ENCODE results near the gene DDX20. TPM values are rescaled to one million over a fixed set of nuclear protein-coding genes. Genes with fewer than 3 reads are reported as not detected.
"Not testable (repeated sequence)": the region's sequence is repeated elsewhere in the genome, so short reads cannot be mapped to it uniquely, and the experiment has no call there.

Gene DDX20
- total RNA-seq, 1 experiment from 2014 or later = 22.8 TPM

DNA sequence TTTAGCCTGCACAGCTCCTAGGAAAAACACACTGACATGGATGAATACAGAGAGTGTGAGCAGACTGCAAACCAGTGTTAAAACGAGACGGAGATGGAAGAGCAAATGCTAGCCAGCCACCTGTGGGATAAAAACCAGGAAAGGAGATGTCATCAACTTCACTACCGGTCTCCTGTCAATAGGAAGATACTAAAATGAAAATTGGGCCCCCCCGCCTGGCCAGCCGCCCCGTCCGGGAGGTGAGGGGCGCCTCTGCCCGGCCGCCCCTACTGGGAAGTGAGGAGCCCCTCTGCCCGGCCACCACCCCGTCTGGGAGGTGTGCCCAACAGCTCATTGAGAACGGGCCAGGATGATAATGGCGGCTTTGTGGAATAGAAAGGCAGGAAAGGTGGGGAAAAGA lies 44.0 kb downstream of the DDX20 start:
- not testable (repeated sequence) for H3K27ac ChIP-seq; H3K4me1 ChIP-seq (replicated peaks); H3K9me3 ChIP-seq (replicated peaks); H3K4me3 ChIP-seq; H3K36me3 ChIP-seq; DNase-seq (ENCODE audit: low read depth in 1 of 2, low spot score in 2 of 2)
- peaks cover 33% of the 10 kb centered on the region for H3K27me3 ChIP-seq (replicated peaks)

DNA sequence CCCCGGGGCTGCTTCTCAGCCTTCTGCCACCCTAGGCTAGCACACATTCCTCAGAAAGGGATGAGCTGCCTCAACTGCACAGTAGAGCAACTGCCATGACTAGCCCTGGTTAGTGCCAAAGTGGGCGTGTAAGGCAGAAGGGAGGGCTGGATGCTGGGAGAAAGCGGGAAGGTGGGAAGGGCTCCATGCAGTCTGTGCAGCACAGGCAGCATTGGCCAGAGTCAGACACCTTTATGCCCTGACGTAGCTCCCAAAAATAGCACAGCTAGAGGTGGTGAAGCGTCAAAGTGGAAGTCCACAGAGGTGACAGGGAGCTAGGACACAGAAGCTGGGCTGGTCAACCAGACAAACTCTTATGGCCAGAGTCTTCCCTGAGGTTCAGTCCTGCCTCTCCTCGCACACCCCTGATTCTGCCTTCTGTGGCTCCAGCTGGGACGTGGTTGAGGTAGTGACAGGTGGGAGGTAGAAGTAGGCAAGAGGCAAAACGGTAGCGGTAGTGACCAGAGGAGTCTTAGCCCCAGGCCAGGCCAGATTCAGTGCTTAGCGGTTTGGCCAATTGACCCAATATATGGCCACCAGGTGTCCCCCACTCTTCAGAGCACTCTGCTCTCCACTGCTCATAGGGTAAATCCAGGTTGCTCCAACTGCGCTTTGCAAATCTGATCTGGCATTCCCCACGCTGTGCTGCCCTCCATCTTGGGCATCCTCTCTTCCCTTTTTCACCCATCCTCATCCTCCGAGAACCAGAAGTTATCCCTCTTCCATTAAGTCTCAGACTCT lies 45.6 kb downstream of the DDX20 start:
- Histone ChIP-seq H3K27me3 (replicated peaks) (peaks cover 36% of the 10 kb centered on the region), H3K4me3 (no peak overlapping the region), H3K27ac (no peak overlapping the region), H3K4me1 (replicated peaks) (no peaks in the 10 kb centered on the region), H3K9me3 (replicated peaks) (no peaks in the 10 kb centered on the region), H3K36me3 (no peaks in the 10 kb centered on the region)
- no peak for DNase-seq (ENCODE audit: low read depth in 1 of 2, low spot score in 2 of 2)

DNA sequence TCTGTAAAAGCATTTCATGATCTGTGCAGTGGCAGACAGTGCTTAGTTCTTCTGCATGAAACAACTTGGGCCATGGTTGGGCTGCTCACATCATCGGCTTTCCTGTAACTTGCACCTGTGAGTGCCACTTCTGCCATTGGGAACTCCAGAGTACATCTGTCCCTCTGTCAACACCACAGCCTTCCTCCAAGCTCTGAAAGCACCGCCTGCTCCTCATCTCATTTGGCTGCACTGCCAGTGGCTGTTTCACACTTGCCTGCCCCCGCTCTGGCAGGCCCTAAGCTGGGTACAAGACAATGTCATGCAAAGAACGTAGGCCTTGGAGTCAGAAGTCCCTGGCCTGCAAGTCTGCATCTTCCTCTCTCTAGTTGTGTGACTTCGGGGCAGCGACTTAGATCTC lies 46.4 kb downstream of the DDX20 start:
- Histone ChIP-seq H3K27me3 (replicated peaks) (peaks cover 40% of the 10 kb centered on the region), H3K36me3 (no peaks in the 10 kb centered on the region), H3K4me1 (replicated peaks) (no peaks in the 10 kb centered on the region), H3K27ac (no peak overlapping the region), H3K4me3 (no peak overlapping the region), H3K9me3 (replicated peaks) (no peaks in the 10 kb centered on the region)
- no peak for DNase-seq (ENCODE audit: low read depth in 1 of 2, low spot score in 2 of 2)

GRCh38 chr1:111802984-111803383 lies 47.3 kb downstream of the DDX20 start:
- DNase-seq (ENCODE audit: low read depth in 1 of 2, low spot score in 2 of 2) = no peak
- H3K9me3 ChIP-seq (replicated peaks) = no peaks in the 10 kb centered on the region
- H3K36me3 ChIP-seq = no peaks in the 10 kb centered on the region
- no peak overlapping the region for H3K4me3 ChIP-seq
- no peak overlapping the region for H3K27ac ChIP-seq
- peaks cover 46% of the 10 kb centered on the region for H3K27me3 ChIP-seq (replicated peaks)
- no peaks in the 10 kb centered on the region for H3K4me1 ChIP-seq (replicated peaks)

DNA sequence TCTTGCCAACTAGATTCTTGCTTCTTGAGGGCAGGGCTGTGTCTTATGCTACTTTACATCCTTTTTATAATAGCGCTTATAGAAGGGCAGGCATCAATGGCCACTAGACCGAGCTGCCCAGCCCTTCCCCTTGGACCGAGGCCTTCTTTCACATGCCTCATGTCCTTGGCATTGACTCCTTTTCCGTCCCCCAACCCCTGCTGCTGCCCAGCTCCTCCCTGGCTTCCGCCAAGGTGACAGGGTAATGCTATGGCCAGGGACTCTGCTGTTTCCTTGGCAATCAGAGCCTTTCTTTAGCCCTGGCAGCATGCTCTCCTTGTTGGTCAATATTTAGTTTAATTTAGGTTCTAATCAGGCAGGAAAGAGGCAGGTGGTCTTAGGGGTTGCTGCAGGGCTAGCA lies 48.2 kb downstream of the DDX20 start:
- Histone ChIP-seq H3K36me3 (no peaks in the 10 kb centered on the region), H3K9me3 (replicated peaks) (no peaks in the 10 kb centered on the region), H3K4me3 (no peak overlapping the region), H3K27me3 (replicated peaks) (peaks cover 45% of the 10 kb centered on the region), H3K27ac (no peak overlapping the region), H3K4me1 (replicated peaks) (no peaks in the 10 kb centered on the region)
- no peak for DNase-seq (ENCODE audit: low read depth in 1 of 2, low spot score in 2 of 2)

DNA sequence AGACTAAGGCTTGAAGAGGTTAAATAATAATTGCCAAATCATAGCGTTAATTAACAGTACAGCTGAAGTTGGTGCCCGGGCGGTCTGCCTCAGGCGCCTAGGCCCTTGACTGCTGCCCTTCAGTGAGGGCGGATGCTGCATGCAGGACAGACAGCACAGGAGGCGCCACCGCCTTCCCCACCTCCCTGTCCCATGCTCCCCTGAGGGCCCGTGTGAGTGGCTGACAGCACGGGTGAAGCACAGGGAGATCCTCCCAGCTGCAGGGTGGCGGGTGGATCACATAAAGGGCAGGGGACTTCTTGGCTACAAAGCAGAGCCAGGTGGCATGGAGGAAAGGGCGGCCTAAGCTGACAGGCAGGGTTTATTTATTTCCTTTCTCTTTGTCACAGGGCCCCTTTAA lies 49.1 kb downstream of the DDX20 start:
- H3K27me3 ChIP-seq (replicated peaks) = peaks cover 43% of the 10 kb centered on the region
- no peaks in the 10 kb centered on the region for H3K36me3 ChIP-seq
- DNase-seq (ENCODE audit: low read depth in 1 of 2, low spot score in 2 of 2) = no peak
- H3K9me3 ChIP-seq (replicated peaks) = no peaks in the 10 kb centered on the region
- H3K27ac ChIP-seq = no peak overlapping the region
- no peaks in the 10 kb centered on the region for H3K4me1 ChIP-seq (replicated peaks)
- no peak overlapping the region for H3K4me3 ChIP-seq

GRCh38 chr1:111805251-111805650 lies 49.5 kb downstream of the DDX20 start:
- Histone ChIP-seq H3K27me3 (replicated peaks) (peaks cover 43% of the 10 kb centered on the region), H3K36me3 (no peaks in the 10 kb centered on the region), H3K9me3 (replicated peaks) (no peaks in the 10 kb centered on the region), H3K27ac (no peak overlapping the region), H3K4me3 (no peak overlapping the region), H3K4me1 (replicated peaks) (no peaks in the 10 kb centered on the region)
- no peak for DNase-seq (ENCODE audit: low read depth in 1 of 2, low spot score in 2 of 2)

GRCh38 chr1:111811891-111812290 lies 56.2 kb downstream of the DDX20 start:
- DNase-seq (ENCODE audit: low read depth in 1 of 2, low spot score in 2 of 2) = no peak
- Histone ChIP-seq H3K27me3 (replicated peaks) (peaks cover 30% of the 10 kb centered on the region), H3K9me3 (replicated peaks) (no peaks in the 10 kb centered on the region), H3K27ac (no peak overlapping the region), H3K36me3 (no peaks in the 10 kb centered on the region), H3K4me3 (no peak overlapping the region), H3K4me1 (replicated peaks) (no peaks in the 10 kb centered on the region)

GRCh38 chr1:111812306-111812705 lies 56.6 kb downstream of the DDX20 start:
- Histone ChIP-seq H3K9me3 (replicated peaks) (no peaks in the 10 kb centered on the region), H3K27ac (no peak overlapping the region), H3K4me1 (replicated peaks) (no peaks in the 10 kb centered on the region), H3K27me3 (replicated peaks) (peaks cover 32% of the 10 kb centered on the region), H3K4me3 (no peak overlapping the region), H3K36me3 (no peaks in the 10 kb centered on the region)
- DNase-seq (ENCODE audit: low read depth in 1 of 2, low spot score in 2 of 2) = no peak

DNA sequence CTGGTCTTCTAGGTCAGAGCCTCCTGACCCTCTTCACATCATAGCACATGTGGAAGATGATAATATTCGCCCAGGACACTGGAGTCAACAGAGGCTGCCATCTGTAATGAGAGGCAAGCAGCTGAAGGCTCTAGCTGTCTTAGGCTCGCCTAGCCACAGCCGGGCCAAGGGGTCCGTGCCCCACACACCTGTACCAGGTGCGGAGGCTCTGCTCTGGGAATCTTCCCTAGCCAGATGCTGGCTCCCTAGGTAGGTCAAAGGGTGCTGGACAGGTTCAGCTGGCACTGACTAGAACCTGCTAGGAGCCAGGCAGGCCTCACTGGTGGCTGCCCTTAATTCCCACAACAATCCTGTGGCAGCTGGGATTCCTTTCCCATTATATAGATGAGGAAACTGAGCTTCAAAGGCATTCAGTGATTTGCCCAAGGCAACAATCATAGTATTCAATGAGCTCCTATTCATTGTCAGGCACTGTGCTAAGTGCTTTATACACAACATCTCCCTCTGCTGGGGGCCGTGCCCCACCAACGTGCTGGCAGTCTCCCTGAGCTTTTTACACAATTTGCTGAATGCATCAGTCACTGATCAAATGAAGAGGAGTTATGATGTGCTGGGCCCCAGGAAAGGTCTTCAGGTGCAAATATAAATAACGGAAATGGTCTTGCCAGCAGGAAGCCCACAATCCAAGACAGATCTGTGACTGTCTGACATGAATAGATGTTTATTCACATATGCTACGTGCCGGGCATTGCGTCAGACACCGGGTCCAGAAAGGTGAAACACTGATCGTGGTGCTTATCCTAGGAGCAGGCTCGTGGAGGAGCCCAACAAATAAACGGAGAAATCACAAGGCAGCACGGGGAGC lies 58.0 kb downstream of the DDX20 start:
- Histone ChIP-seq H3K4me1 (replicated peaks) (no peaks in the 10 kb centered on the region), H3K36me3 (no peaks in the 10 kb centered on the region), H3K27me3 (replicated peaks) (peaks cover 26% of the 10 kb centered on the region; the same call in 1 of the 2 replicates)

DNA sequence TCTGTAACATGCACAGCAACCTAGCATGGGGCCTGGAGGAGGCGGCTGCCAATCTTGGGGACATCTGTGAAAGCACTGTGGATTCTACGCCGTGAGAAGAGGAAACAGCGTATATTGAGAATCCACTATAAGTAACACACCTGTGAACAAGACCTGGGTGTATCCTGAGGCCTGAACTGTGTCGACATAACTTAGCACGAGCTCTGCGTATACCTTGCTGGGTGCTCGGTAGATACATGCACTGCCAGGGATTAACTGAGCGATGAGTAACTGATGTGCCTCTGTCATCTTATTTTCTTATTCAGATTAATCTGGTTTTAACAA lies 58.6 kb downstream of the DDX20 start:
- no peaks in the 10 kb centered on the region for H3K4me1 ChIP-seq (replicated peaks)
- DNase-seq (ENCODE audit: low read depth in 1 of 2, low spot score in 2 of 2) = no peak
- no peak overlapping the region for H3K4me3 ChIP-seq
- H3K27me3 ChIP-seq (replicated peaks) = peaks cover 26% of the 10 kb centered on the region; the same call in 1 of the 2 replicates
- no peak overlapping the region for H3K27ac ChIP-seq
- H3K9me3 ChIP-seq (replicated peaks) = no peaks in the 10 kb centered on the region
- H3K36me3 ChIP-seq = no peaks in the 10 kb centered on the region

More for the DNA sequence above, 58.0 kb downstream of the DDX20 start:
- H3K9me3 ChIP-seq (replicated peaks) = no peaks in the 10 kb centered on the region
- no peak overlapping the region for H3K4me3 ChIP-seq
- no peak for DNase-seq (ENCODE audit: low read depth in 1 of 2, low spot score in 2 of 2)
- H3K27ac ChIP-seq = no peak overlapping the region

GRCh38 chr1:111814642-111815041 lies 58.9 kb downstream of the DDX20 start:
- no peak for DNase-seq (ENCODE audit: low read depth in 1 of 2, low spot score in 2 of 2)
- no peaks in the 10 kb centered on the region for H3K4me1 ChIP-seq (replicated peaks)
- H3K27ac ChIP-seq = no peak overlapping the region
- no peak overlapping the region for H3K4me3 ChIP-seq
- peaks cover 26% of the 10 kb centered on the region; the same call in 1 of the 2 replicates for H3K27me3 ChIP-seq (replicated peaks)
- H3K36me3 ChIP-seq = no peaks in the 10 kb centered on the region
- H3K9me3 ChIP-seq (replicated peaks) = no peaks in the 10 kb centered on the region

Data from SJSA1 (cell line).